GM23338 (cell line): Measurements from ENCODE around the gene ADAM8. TPM values are rescaled to one million over a fixed set of nuclear protein-coding genes. Genes with fewer than 3 reads are reported as not detected.

Experiments
- ATAC-seq: fragments of 200-7000 bp; cut with Tn5 transposase; 3 replicates; pipeline ENCODE4 v1.9.1; 2020
- DNase-seq: peaks from one replicate; pipeline ENCODE4 v3.0.0-alpha.2; 2015; ENCODE audit warnings: low spot score
- H2AFZ ChIP-seq: fragments of 200-600 bp; sonication (generic); 2 replicates; pipeline ENCODE4 v1.8.0; 2016; ENCODE audit warnings: antibody characterized with exemption, mild to moderate bottlenecking, moderate library complexity
- H3F3A ChIP-seq: fragments of 200-600 bp; sonication (generic); replicated peaks from 2 replicates; pipeline ENCODE4 v1.8.0; 2017; ENCODE audit warnings: antibody characterized with exemption, mixed run types, low read depth
- H3K27ac ChIP-seq: fragments of 200-600 bp; sonication (generic); 2 replicates; pipeline ENCODE4 v1.6.1; 2016; ENCODE audit warnings: low read depth
- H3K27me3 ChIP-seq: fragments of 200-600 bp; sonication (generic); 2 replicates; pipeline ENCODE4 v1.8.0; 2016; ENCODE audit warnings: mild to moderate bottlenecking, mixed run types, moderate library complexity; ENCODE audit not compliant: insufficient read depth
- H3K36me3 ChIP-seq: fragments of 200-600 bp; sonication (generic); 2 replicates; pipeline ENCODE4 v1.8.0; 2016; ENCODE audit warnings: mild to moderate bottlenecking; ENCODE audit not compliant: insufficient read depth
- H3K4me1 ChIP-seq: fragments of 200-600 bp; sonication (generic); 2 replicates; pipeline ENCODE4 v1.8.0; 2016; ENCODE audit warnings: mild to moderate bottlenecking, moderate library complexity; ENCODE audit not compliant: insufficient read depth
- H3K4me2 ChIP-seq: fragments of 200-600 bp; sonication (generic); 2 replicates; pipeline ENCODE4 v1.7.1; 2017; ENCODE audit warnings: mixed run types
- H3K4me3 ChIP-seq: fragments of 200-600 bp; sonication (generic); 2 replicates; pipeline ENCODE4 v1.6.1; 2016; ENCODE audit warnings: mixed run types
- H3K79me2 ChIP-seq: fragments of 200-600 bp; sonication (generic); replicated peaks from 2 replicates; pipeline ENCODE4 v1.8.0; 2017; ENCODE audit warnings: mild to moderate bottlenecking; ENCODE audit not compliant: insufficient read depth
- H3K9me2 ChIP-seq: fragments of 200-600 bp; sonication (generic); 2 replicates; pipeline ENCODE4 v1.8.0; 2017; ENCODE audit not compliant: insufficient read depth
- H4K20me1 ChIP-seq: fragments of 200-600 bp; sonication (generic); replicated peaks from 2 replicates; pipeline ENCODE4 v1.8.0; 2017; ENCODE audit warnings: mild to moderate bottlenecking; ENCODE audit not compliant: insufficient read depth
- H3K27ac Mint-ChIP-seq: 2 replicates; pipeline ENCODE4 v1.8.0; 2020; ENCODE audit warnings: inconsistent platforms, mild to moderate bottlenecking, moderate library complexity, mixed read lengths
- H3K27me3 Mint-ChIP-seq: 3 replicates; pipeline ENCODE4 v1.8.0; 2022; ENCODE audit warnings: low read depth, mild to moderate bottlenecking, moderate library complexity, mixed read lengths, inconsistent platforms; ENCODE audit not compliant: insufficient read depth, poor library complexity
- H3K36me3 Mint-ChIP-seq: 3 replicates; pipeline ENCODE4 v1.8.0; 2021; ENCODE audit warnings: low read depth, mild to moderate bottlenecking, inconsistent platforms, moderate library complexity, mixed read lengths
- H3K4me1 Mint-ChIP-seq: 3 replicates; pipeline ENCODE4 v1.8.0; 2020; ENCODE audit warnings: mild to moderate bottlenecking, inconsistent platforms, mixed read lengths
- H3K4me3 Mint-ChIP-seq: 3 replicates; pipeline ENCODE4 v1.8.0; 2021; ENCODE audit warnings: moderate library complexity, mild to moderate bottlenecking, inconsistent platforms, mixed read lengths
- H3K9me3 Mint-ChIP-seq: 3 replicates; pipeline ENCODE4 v1.8.0; 2020; ENCODE audit warnings: moderate library complexity, mild to moderate bottlenecking, inconsistent platforms, mixed read lengths
- CTCF ChIP-seq, 2 experiments: fragments of 200-600 bp in 1 of 2; sonication (generic) in 1 of 2; conservative IDR thresholded peaks; 2 replicates each; pipeline versions ENCODE4 v1.5.1 to v1.6.1; 2016 to 2017; ENCODE audit warnings: antibody characterized with exemption in 2 of 2, low read depth in 2 of 2, mild to moderate bottlenecking in 2 of 2, moderate library complexity in 1 of 2
- JUNB ChIP-seq: IDR thresholded peaks from one replicate; pipeline ENCODE4 v1.6.1; 2016; ENCODE audit warnings: antibody characterized with exemption; ENCODE audit not compliant: unreplicated experiment
- NANOG ChIP-seq: IDR thresholded peaks from 2 replicates; pipeline ENCODE4 v1.6.1; 2016; ENCODE audit warnings: antibody characterized with exemption, borderline replicate concordance
- POLR2AphosphoS5 ChIP-seq: IDR thresholded peaks from 2 replicates; pipeline ENCODE4 v1.6.1; 2016; ENCODE audit warnings: antibody characterized with exemption, low read depth
- REST ChIP-seq: IDR thresholded peaks from one replicate; pipeline ENCODE4 v1.6.1; 2018; ENCODE audit warnings: antibody characterized with exemption; ENCODE audit not compliant: unreplicated experiment
- STAT1 ChIP-seq: IDR thresholded peaks from one replicate; pipeline ENCODE4 v1.6.1; 2016; ENCODE audit warnings: antibody characterized with exemption; ENCODE audit not compliant: unreplicated experiment
- ZNF114 ChIP-seq: fragments of 250-450 bp; sonication (Bioruptor Pico); IDR thresholded peaks from 2 replicates; pipeline ENCODE4 v1.5.0; 2020; ENCODE audit warnings: mild to moderate bottlenecking, moderate library complexity
- polyA plus RNA-seq: library from polyadenylated mRNA; unstranded; fragments of >200 nt; fragmentation: Nextera tagmentation; extraction: Ambion mirVana; gene quantifications from 2 replicates; pipeline ENCODE4 v1.2.1, GENCODE V29; 2016
- total RNA-seq: library from RNA; depleted of rRNA; stranded (reverse); fragments of >200 nt; shearing (Covaris generic); gene quantifications from 2 replicates; pipeline ENCODE4 v1.2.3, GENCODE V29; 2014
- TF ChIP-seq, protein P1 (sequence below): fragments of 250-450 bp; sonication (Bioruptor Pico); IDR thresholded peaks from 2 replicates; pipeline ENCODE4 v1.5.0; 2020; ENCODE audit warnings: mild to moderate bottlenecking, moderate library complexity

ADAM8 gene
- total and polyA plus RNA-seq, 2 experiments from 2014 or later: 1.9 to 5.5 TPM

GRCh38 chr10:133259602-133259989 lies 17.1 kb downstream of the ADAM8 start (continued):
- no peak for TF ChIP-seq REST

GRCh38 chr10:133258818-133259601 lies 17.7 kb downstream of the ADAM8 start:
- Histone ChIP-seq H3K9me2 (no peaks in the 10 kb centered on the region), H3K4me2 (no peak overlapping the region), H2AFZ (no peak overlapping the region), H3K27me3 (peaks cover 8% of the 10 kb centered on the region), H3K27ac (no peak overlapping the region), H3K4me3 (no peak overlapping the region), H3F3A (no peaks in the 10 kb centered on the region), H4K20me1 (no peaks in the 10 kb centered on the region), H3K36me3 (no peaks in the 10 kb centered on the region), H3K4me1 (peaks cover 13% of the 10 kb centered on the region), H3K79me2 (no peaks in the 10 kb centered on the region)
- H3K27me3 Mint-ChIP-seq: peaks cover 23% of the 10 kb centered on the region
- no peak for DNase-seq
- H3K4me1 Mint-ChIP-seq: peaks cover 12% of the 10 kb centered on the region
- no peak for ATAC-seq
- H3K9me3 Mint-ChIP-seq: no peaks in the 10 kb centered on the region; the same call in 1 of the 3 replicates
- H3K36me3 Mint-ChIP-seq: no peaks in the 10 kb centered on the region; the same call in 2 of the 3 replicates
- no peak overlapping the region for H3K27ac Mint-ChIP-seq
- H3K4me3 Mint-ChIP-seq: peak overlapping the region; percentile 18; the same call in 1 of the 3 replicates
- TF ChIP-seq JUNB (no peak), ZNF114 (CRISPR knock-in tag) (no peak), POLR2AphosphoS5 (no peak), NANOG (no peak), REST (no peak), STAT1 (no peak), CTCF (conservative IDR thresholded peaks at IDR 0.05; ENCODE audit: low read depth in 2 of 2) (no peak)
- TF ChIP-seq, protein P1, sequence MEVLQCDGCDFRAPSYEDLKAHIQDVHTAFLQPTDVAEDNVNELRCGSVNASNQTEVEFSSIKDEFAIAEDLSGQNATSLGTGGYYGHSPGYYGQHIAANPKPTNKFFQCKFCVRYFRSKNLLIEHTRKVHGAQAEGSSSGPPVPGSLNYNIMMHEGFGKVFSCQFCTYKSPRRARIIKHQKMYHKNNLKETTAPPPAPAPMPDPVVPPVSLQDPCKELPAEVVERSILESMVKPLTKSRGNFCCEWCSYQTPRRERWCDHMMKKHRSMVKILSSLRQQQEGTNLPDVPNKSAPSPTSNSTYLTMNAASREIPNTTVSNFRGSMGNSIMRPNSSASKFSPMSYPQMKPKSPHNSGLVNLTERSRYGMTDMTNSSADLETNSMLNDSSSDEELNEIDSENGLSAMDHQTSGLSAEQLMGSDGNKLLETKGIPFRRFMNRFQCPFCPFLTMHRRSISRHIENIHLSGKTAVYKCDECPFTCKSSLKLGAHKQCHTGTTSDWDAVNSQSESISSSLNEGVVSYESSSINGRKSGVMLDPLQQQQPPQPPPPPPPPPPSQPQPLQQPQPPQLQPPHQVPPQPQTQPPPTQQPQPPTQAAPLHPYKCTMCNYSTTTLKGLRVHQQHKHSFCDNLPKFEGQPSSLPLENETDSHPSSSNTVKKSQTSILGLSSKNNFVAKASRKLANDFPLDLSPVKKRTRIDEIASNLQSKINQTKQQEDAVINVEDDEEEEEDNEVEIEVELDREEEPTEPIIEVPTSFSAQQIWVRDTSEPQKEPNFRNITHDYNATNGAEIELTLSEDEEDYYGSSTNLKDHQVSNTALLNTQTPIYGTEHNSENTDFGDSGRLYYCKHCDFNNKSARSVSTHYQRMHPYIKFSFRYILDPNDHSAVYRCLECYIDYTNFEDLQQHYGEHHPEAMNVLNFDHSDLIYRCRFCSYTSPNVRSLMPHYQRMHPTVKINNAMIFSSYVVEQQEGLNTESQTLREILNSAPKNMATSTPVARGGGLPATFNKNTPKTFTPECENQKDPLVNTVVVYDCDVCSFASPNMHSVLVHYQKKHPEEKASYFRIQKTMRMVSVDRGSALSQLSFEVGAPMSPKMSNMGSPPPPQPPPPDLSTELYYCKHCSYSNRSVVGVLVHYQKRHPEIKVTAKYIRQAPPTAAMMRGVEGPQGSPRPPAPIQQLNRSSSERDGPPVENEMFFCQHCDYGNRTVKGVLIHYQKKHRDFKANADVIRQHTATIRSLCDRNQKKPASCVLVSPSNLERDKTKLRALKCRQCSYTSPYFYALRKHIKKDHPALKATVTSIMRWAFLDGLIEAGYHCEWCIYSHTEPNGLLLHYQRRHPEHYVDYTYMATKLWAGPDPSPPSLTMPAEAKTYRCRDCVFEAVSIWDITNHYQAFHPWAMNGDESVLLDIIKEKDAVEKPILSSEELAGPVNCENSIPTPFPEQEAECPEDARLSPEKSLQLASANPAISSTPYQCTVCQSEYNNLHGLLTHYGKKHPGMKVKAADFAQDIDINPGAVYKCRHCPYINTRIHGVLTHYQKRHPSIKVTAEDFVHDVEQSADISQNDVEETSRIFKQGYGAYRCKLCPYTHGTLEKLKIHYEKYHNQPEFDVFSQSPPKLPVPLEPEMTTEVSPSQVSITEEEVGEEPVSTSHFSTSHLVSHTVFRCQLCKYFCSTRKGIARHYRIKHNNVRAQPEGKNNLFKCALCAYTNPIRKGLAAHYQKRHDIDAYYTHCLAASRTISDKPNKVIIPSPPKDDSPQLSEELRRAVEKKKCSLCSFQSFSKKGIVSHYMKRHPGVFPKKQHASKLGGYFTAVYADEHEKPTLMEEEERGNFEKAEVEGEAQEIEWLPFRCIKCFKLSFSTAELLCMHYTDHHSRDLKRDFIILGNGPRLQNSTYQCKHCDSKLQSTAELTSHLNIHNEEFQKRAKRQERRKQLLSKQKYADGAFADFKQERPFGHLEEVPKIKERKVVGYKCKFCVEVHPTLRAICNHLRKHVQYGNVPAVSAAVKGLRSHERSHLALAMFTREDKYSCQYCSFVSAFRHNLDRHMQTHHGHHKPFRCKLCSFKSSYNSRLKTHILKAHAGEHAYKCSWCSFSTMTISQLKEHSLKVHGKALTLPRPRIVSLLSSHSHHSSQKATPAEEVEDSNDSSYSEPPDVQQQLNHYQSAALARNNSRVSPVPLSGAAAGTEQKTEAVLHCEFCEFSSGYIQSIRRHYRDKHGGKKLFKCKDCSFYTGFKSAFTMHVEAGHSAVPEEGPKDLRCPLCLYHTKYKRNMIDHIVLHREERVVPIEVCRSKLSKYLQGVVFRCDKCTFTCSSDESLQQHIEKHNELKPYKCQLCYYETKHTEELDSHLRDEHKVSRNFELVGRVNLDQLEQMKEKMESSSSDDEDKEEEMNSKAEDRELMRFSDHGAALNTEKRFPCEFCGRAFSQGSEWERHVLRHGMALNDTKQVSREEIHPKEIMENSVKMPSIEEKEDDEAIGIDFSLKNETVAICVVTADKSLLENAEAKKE (CRISPR knock-in tag): no peak
